HL-60 (cell line): ENCODE results near the gene GATM.

Experiments used
- CTCF ChIP-seq: IDR thresholded peaks from one replicate; pipeline ENCODE4 v1.5.1; 2011; ENCODE audit warnings: low read length, control low read depth, inconsistent platforms; ENCODE audit not compliant: insufficient read depth
- GABPA ChIP-seq: IDR thresholded peaks from 2 replicates; pipeline ENCODE4 v1.6.1; 2012; ENCODE audit warnings: low read depth
- POLR2AphosphoS5 ChIP-seq: IDR thresholded peaks from 2 replicates; pipeline ENCODE4 v1.6.1; 2012; ENCODE audit warnings: low read depth
- REST ChIP-seq: IDR thresholded peaks from 2 replicates; pipeline ENCODE4 v1.6.1; 2012; ENCODE audit warnings: low read depth; ENCODE audit not compliant: insufficient replicate concordance

DNA sequence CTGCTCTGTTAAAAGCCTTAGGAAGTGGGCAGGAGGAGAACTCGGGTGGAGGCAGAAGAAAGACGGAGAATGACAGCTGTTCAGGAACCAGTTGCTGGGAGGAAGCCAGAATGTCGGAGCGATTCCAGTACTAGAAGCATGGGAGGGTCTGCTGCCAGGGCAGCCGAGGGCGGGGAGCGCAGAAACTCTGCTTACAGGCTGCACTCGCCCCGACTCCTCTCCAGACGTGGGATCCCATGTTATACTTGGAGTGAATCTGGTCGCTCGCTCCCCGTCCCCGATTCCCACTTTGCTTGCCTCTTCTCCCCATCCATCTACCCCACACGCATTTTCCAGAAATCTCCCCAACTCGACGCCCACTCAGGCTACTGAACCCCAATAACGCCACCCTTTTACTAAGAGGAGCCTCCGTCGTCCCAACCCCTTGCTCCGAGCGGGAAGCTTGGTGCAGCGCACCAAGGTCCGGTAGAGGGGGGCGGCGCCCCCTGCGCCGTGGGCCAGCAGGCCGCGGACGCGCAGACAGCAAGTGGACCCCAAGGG lies 665 bp downstream of the GATM start:
- TF ChIP-seq CTCF (no peak), REST (no peak), GABPA (no peak), POLR2AphosphoS5 (no peak)
